IPS DF 4.7 (cell line): ENCODE data around the gene HSPG2.
"Not testable (repeated sequence)": the region's sequence is repeated elsewhere in the genome, so short reads cannot be mapped to it uniquely, and the experiment has no call there.

Experiments
- DNase-seq: peaks from one replicate; pipeline ENCODE4 v3.0.0-alpha.2; 2013; ENCODE audit warnings: low spot score; ENCODE audit errors: extremely low read depth

HSPG2 gene

DNA sequence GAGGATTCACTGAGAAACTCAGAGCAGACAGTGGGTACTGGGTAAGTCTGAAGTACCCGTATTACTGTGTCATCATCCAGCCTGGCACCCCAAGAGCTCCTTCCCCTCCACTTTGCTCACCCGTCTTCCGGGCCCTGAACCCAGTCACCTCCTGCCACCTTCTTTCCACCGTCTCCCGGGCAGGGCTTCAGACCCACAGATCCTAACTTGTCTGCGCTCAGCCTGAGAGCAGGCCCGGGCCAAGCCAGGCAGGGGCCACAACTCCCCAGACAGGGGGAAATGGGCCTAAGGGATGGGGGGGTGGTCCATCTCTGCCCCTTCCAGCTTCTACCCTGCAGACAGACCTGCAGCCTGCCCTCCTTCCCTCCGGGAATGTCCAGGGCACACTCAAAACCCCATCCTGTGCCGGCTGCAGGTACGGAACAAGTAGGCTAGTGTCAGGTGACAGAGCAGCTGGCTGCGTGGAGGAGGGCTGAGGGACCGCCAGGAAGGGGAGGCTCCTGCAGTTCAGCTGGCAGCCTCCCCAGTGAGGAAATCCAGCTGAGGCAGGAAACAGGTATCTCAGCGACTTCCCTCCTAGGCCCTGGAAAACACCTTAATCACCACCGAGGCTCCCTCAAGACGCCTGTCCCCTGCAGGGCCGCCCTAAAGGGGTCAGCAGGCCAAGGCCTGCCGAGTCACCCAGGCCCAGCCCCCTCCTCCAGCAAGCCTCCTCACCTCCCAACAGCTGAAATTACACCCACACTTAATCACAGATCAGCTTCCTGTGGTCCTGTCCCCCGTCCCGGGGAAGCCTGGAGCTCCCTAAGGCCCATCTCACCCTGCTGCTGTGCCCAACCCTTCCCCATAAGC, 3.5 kb downstream of the HSPG2 start:
- no peak for DNase-seq

GRCh38 chr1:21932127-21932526, 5.0 kb downstream of the HSPG2 start:
- no peak for DNase-seq

DNA sequence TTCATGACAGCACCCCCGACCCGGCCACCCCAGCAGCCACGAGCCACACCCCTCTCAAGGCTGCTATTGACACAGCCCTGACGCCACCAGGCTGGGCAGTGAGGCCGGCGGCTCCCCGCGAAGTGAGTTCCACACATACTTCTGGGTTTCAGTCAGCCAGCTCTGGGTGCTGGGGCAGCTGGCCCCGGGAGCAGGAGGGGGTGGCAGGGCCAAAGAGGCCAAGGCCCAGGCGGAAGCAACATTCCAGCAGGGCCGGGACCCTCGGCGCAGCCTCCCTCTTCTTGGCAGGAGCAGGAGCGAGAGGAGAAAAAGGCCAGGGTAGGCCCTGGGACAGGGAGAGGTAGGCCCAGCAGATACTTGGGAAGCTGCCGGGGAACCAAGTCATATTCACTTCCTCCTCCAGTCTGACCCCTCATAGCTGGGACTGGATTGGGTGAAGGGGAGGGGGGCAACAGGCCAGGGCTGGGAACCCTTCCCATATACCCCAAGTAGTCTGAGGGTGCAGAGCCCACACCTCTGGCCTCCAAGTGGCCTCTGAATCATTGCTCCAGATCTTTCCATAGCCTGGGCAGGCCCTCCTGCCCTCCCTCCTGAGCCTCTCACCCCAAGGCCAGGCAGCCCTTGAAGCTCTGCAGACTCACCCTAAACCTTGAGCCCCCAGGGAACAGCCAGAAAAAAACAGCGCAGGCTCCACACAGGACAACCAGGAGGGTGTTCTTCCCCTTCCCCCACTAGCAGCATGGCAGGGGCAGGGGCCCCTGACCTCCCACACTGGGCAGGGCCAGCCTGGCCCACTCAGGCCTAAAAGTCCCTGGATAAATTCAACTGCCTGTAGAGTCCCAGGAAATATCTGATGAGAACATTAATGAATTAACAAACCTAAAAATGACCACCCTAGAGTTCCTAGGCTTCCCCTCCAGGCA, 5.7 kb downstream of the HSPG2 start:
- DNase-seq, result no peak

- DNase-seq, result no peak
Observed at GRCh38 chr1:21930629-21931170, 6.4 kb downstream of the HSPG2 start.

- no peak for DNase-seq
Observed at GRCh38 chr1:21930080-21930571, 7.0 kb downstream of the HSPG2 start.

- DNase-seq, result no peak
Observed at GRCh38 chr1:21927533-21928237, 9.4 kb downstream of the HSPG2 start.

- DNase-seq, result no peak
Observed at GRCh38 chr1:21926814-21927532, 10.1 kb downstream of the HSPG2 start.

- no peak for DNase-seq
Observed at GRCh38 chr1:21926065-21926464, 11.0 kb downstream of the HSPG2 start.

DNA sequence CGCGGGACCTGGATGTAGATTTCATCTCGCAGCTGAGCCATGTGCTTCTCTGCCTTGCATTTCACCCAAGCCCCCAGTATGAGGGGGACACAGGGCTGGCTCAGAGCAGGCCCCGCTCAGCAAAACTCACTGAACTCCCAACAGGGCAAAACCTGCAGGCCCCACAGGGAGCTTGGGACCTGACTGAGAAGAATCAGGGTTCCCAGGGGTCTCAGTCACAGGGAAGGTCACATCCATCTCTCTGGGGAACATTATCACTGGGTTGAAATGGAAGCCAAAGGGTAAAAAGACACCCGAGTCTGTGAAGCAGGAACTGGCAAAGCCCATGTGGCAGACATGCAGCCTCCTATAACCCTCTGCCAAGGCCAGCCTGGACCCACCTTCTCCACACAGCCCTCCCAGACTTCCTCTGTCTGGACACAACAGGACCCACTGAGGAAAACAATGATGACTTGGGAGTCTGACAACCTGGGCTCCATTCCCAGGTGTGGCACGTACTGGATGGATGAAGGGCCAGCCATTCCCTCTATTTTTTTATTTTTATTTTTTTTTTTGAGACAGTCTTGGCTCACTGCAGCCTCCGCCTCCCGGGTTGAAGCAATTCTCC, 11.7 kb downstream of the HSPG2 start:
- no peak for DNase-seq

DNA sequence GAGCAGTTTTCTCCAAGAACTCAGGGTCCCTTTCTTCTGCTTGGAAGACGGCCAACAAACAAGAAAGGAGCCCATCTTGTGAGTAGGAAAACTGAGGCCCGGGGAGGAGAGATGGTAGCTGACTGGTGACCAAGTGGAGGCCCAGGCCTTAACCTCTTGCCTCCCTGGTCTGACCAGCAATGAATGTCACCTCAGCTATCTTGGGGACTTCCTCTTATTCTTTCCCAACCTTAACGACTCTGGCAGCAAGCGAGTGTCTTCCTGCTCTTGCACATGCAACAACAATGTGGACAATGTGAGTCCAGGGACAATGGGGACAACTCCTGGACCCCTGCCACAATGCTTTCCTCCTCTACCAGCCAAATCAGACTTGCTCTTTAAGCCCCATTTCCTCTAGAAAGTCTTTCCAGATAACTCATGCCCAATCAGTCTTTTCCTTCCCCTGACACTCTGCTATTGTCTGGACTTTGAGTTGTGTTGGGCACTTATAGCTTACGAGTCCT, 12.6 kb downstream of the HSPG2 start:
- DNase-seq, result no peak

DNA sequence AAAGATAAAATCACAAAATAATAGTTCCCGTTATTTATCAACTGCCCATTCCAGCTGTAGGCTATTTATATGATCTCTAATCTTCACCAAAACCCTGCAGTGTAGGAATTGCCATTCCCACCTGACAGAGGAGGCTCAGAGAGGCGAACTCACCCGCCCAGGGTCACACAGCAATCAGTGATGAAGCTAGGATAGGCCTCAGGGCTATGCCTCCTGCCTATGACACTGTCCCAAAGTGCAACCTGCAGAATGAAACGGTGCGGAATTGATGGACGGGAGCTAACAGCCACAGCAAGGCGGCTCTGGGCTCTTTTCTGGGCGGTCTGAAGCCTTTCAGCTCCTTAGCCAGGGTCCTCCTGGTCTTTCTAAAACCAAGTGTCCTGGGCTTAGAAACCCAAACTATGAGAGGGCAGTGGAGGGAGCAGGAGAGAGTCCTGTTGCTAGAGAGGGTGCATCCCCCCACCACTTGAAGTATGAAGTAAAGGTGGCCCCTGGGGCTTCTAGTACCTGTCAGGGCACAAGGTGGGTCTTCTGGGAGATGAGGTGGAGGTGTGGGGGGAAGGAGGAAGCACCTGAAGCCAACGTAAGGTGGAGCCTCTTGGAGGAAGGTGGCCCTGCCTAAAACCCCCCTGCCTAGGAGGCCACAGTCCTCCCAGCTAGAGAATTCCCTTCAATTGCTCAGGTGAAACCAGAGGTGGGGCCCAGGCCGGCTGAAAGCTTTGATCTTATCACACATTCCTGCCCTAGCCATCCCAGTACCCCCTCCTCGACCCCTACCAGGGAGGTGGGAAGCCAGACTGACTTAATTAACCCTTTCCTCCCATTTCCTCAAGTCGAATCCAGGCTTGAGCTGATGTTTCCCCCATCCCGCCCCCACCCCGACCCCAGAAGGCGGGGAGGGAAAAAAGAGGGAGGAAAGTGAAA, 14.8 kb downstream of the HSPG2 start:
- DNase-seq, result no peak

DNA sequence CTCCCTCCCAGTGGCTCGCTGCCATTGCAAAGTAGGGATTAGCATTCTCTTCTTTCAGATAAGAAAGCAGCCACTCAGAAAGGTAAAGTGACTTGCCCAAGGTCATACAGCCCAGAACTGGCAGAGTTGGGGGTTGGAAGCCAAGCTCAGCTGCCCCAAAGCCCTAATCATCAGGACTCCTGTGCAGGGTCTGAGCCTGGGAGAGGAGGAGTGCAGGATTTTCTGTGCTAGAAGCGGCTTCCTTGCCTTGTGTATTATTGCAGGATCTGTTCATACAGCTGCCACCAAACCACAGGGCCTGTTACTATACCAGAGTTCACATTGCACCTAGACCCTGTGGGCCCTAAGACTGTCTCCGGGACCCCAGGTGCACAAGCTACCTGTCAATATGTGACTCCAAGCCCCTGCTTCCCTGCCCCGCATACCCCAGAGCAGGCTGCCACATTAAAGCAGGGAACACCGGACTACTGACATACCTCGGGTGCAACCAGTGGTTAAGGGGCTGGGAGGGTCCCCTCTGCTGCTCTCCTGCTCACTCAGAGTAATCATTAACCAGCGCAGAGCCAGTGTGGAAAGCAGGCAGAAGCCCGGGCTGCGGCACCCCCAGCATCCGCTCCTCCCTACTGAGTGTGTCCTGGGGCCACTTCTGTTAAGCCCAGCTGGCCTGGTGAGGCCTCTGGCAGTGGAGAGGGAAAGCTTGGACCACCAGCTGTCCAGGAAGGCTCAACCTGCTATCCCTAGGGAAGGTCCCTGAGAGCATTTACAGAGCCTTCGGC, 15.8 kb downstream of the HSPG2 start:
- DNase-seq, result no peak

DNA sequence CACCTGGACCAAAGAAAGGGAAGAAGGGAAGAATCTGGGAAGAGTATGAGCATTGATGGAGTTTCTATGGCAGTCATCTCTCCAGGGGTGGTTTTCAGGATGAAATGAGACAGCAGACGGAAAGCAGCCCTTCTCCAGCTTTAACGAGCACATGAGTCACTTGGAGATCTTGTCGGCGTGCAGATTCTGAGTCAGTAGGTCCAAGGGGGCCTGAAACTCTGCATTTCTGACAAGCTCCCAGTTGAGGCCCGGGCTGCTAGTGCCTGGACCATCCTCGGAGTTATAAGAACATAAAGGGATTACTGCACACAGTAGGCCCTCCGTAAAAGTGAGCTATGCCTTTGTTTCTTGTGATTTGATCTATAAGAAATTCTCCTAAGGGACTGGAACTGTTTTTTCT, 17.6 kb downstream of the HSPG2 start:
- no peak for DNase-seq

- DNase-seq, result not testable (repeated sequence)
Observed at GRCh38 chr1:21917239-21917631, 19.9 kb downstream of the HSPG2 start.

GRCh38 chr1:21916447-21917238, 20.5 kb downstream of the HSPG2 start:
- no peak for DNase-seq

GRCh38 chr1:21914880-21915640, 22.1 kb downstream of the HSPG2 start:
- DNase-seq, result no peak

GRCh38 chr1:21914450-21914849, 22.7 kb downstream of the HSPG2 start:
- DNase-seq, result no peak
